Daoy (cell line): ENCODE data around the gene STUM. TPM values are rescaled to one million over a fixed set of nuclear protein-coding genes. Genes with fewer than 3 reads are reported as not detected.

ENCODE experiments used
- DNase-seq: peaks from one replicate; pipeline ENCODE4 v3.0.0-alpha.2; 2015; ENCODE audit warnings: low read depth
- total RNA-seq: library from RNA; depleted of rRNA; stranded (reverse); fragments of >200 nt; shearing (Covaris generic); gene quantifications from 2 replicates; pipeline ENCODE4 v1.2.3, GENCODE V29; 2014

STUM gene
- total RNA-seq, 1 experiment from 2014 or later, result not detected

GRCh38 chr1:226625832-226626576, 77.4 kb downstream of the STUM start:
- no peak for DNase-seq

GRCh38 chr1:226626577-226626956, 78.0 kb downstream of the STUM start:
- peak; percentile 72 for DNase-seq

- DNase-seq, result no peak
These were observed 78.6 kb downstream of the STUM start for GRCh38 chr1:226627050-226627755.

- DNase-seq, result no peak
These were observed 79.5 kb downstream of the STUM start for GRCh38 chr1:226627924-226628611.

- no peak for DNase-seq
These were observed 80.1 kb downstream of the STUM start for GRCh38 chr1:226628612-226629155.

GRCh38 chr1:226629210-226629895, 80.8 kb downstream of the STUM start:
- no peak for DNase-seq

- no peak for DNase-seq
These were observed 81.5 kb downstream of the STUM start for GRCh38 chr1:226629896-226630550.

- no peak for DNase-seq
These were observed 82.0 kb downstream of the STUM start for GRCh38 chr1:226630592-226630991.

- no peak for DNase-seq
These were observed 82.9 kb downstream of the STUM start for GRCh38 chr1:226631229-226632000.

GRCh38 chr1:226632169-226632879, 83.8 kb downstream of the STUM start:
- DNase-seq, result no peak

GRCh38 chr1:226632922-226633351, 84.4 kb downstream of the STUM start:
- DNase-seq, result no peak

- DNase-seq, result no peak
These were observed 85.1 kb downstream of the STUM start for GRCh38 chr1:226633541-226634165.

- peak; percentile 75 for DNase-seq
These were observed 85.6 kb downstream of the STUM start for GRCh38 chr1:226634166-226634588.

GRCh38 chr1:226634611-226635246, 86.2 kb downstream of the STUM start:
- DNase-seq, result no peak

- DNase-seq, result peak; percentile 27
These were observed 86.9 kb downstream of the STUM start for GRCh38 chr1:226635456-226635941.

- no peak for DNase-seq
These were observed 88.2 kb downstream of the STUM start for GRCh38 chr1:226636847-226637096.

GRCh38 chr1:226637147-226637935, 88.8 kb downstream of the STUM start:
- no peak for DNase-seq

- no peak for DNase-seq
These were observed 89.5 kb downstream of the STUM start for GRCh38 chr1:226638001-226638601.
